ENCODE measurements around the gene PPIL1. TPM values are rescaled to one million over a fixed set of nuclear protein-coding genes. Genes with fewer than 3 reads are reported as not detected.

Gene PPIL1
- polyA plus RNA-seq, 2 of the 4 experiments (the other 2 are of a cell fraction): 42.6 to 60.0 TPM

GRCh38 chr6:36837686-36838085, 36.9 kb downstream of the PPIL1 start:
- no peak for ATAC-seq

GRCh38 chr6:36837022-36837339, 37.6 kb downstream of the PPIL1 start:
- FAIRE-seq: no peak
- 94% methylated on average over 2 of the region's 2 CpGs for WGBS (ENCODE audit: missing lambda C conversion rate)

More at GRCh38 chr6:36837686-36838085, 36.9 kb downstream of the PPIL1 start:
- no peak for DNase-seq (ENCODE audit: low read depth in 1 of 2, low spot score in 1 of 2)
- no peak overlapping the region for H3K4me3 ChIP-seq
- WGBS (ENCODE audit: missing lambda C conversion rate): 84% methylated on average over 6 of the region's 6 CpGs
- FAIRE-seq: no peak
- ChIA-PET CTCF (interaction anchor here (0.9 to 1.3 kb wide), 3 partner anchors 11 to 79 kb away, joined by 3 read pairs; no protein-coding TSS in a partner anchor), POLR2A (no interaction called here)
- H3K4me1 ChIP-seq: no peaks in the 10 kb centered on the region
- TF ChIP-seq BCL3 (IDR thresholded peaks at IDR 0.05): no peak
- no peak for TF ChIP-seq HOXA7 (CRISPR knock-in tag; IDR thresholded peaks at IDR 0.05)
- TF ChIP-seq KDM1A (IDR thresholded peaks at IDR 0.05; ENCODE audit: low read depth): no peak
- TF ChIP-seq HES2 (IDR thresholded peaks at IDR 0.05): no peak
- no peak for TF ChIP-seq HDAC2 (IDR thresholded peaks at IDR 0.05)
- no peak for TF ChIP-seq PBX3 (IDR thresholded peaks at IDR 0.05)
- no peak for TF ChIP-seq MAX (IDR thresholded peaks at IDR 0.05)
- TF ChIP-seq CEBPB (IDR thresholded peaks at IDR 0.05): no peak
- no peak for TF ChIP-seq NFE2L2 (conservative IDR thresholded peaks at IDR 0.05; ENCODE audit: low read length)
- TF ChIP-seq POLR2A (IDR thresholded peaks at IDR 0.05; ENCODE audit: low read length): no peak
- no peak for TF ChIP-seq E2F6 (IDR thresholded peaks at IDR 0.05; ENCODE audit: borderline replicate concordance, low read depth)
- H3K9me3 ChIP-seq: no peaks in the 10 kb centered on the region
- H3K4me2 ChIP-seq: no peak overlapping the region
- H3K27ac ChIP-seq: no peak overlapping the region

GRCh38 chr6:36836111-36837021, 38.2 kb downstream of the PPIL1 start:
- Histone ChIP-seq H3K4me3 (no peak overlapping the region), H3K4me2 (no peak overlapping the region), H3K27ac (no peak overlapping the region), H3K9me3 (no peaks in the 10 kb centered on the region), H3K4me1 (no peaks in the 10 kb centered on the region)
- FAIRE-seq: no peak
- ATAC-seq: peak; percentile 56 to 64; a peak in 5 of 6 replicates
- POLR2A ChIA-PET: no interaction called here
- 29% methylated on average over 3 of the region's 3 CpGs for WGBS (ENCODE audit: missing lambda C conversion rate)
- DNase-seq (ENCODE audit: low read depth in 1 of 2, low spot score in 1 of 2): no peak
- TF ChIP-seq JUNB (IDR thresholded peaks at IDR 0.05) (no peak), ZFP36 (IDR thresholded peaks at IDR 0.05; ENCODE audit: borderline replicate concordance, partially characterized antibody) (no peak), ZNF302 (CRISPR knock-in tag; IDR thresholded peaks at IDR 0.05) (no peak), TP53 (CRISPR knock-in tag; IDR thresholded peaks at IDR 0.05) (no peak), HMGXB4 (CRISPR knock-in tag; IDR thresholded peaks at IDR 0.05; ENCODE audit: borderline replicate concordance) (no peak), HOXA7 (CRISPR knock-in tag; IDR thresholded peaks at IDR 0.05) (no peak), PBX3 (IDR thresholded peaks at IDR 0.05) (no peak), ESRRA (IDR thresholded peaks at IDR 0.05; ENCODE audit: borderline replicate concordance, low read length) (no peak), HOXB13 (CRISPR knock-in tag; IDR thresholded peaks at IDR 0.05; ENCODE audit: low read depth) (no peak), GATA3 (IDR thresholded peaks at IDR 0.05; ENCODE audit: borderline replicate concordance) (no peak), POLR2A (IDR thresholded peaks at IDR 0.05; ENCODE audit: low read length) (no peak)
- CTCF ChIA-PET: interaction anchor here (0.9 to 2.1 kb wide), 6 partner anchors 10 to 182 kb away, joined by 3 to 4 read pairs (median 3); no protein-coding TSS in a partner anchor

More at GRCh38 chr6:36837022-36837339, 37.6 kb downstream of the PPIL1 start:
- ATAC-seq (no peak), DNase-seq (ENCODE audit: low read depth in 1 of 2, low spot score in 1 of 2) (no peak)
- Histone ChIP-seq H3K4me3 (no peak overlapping the region), H3K9me3 (no peaks in the 10 kb centered on the region), H3K27ac (no peak overlapping the region), H3K4me2 (no peak overlapping the region), H3K4me1 (no peaks in the 10 kb centered on the region)
- TF ChIP-seq ESRRA (IDR thresholded peaks at IDR 0.05; ENCODE audit: borderline replicate concordance, low read length): no peak
- TF ChIP-seq EHMT2 (IDR thresholded peaks at IDR 0.05; ENCODE audit: low read depth): no peak
- no peak for TF ChIP-seq HOXB5 (CRISPR knock-in tag; IDR thresholded peaks at IDR 0.05)
- TF ChIP-seq RAD21 (conservative IDR thresholded peaks at IDR 0.05 in 1 of 2, IDR thresholded peaks at IDR 0.05 in 1 of 2): no peak
- TF ChIP-seq HOXB13 (CRISPR knock-in tag; IDR thresholded peaks at IDR 0.05; ENCODE audit: low read depth): no peak
- no peak for TF ChIP-seq KDM1A (IDR thresholded peaks at IDR 0.05; ENCODE audit: low read depth)
- no peak for TF ChIP-seq FOSL2 (IDR thresholded peaks at IDR 0.05)
- no peak for TF ChIP-seq FOSL2 (CRISPR knock-in tag; IDR thresholded peaks at IDR 0.05)
- no peak for TF ChIP-seq CHD2 (IDR thresholded peaks at IDR 0.05; ENCODE audit: low read length, partially characterized antibody)
- POLR2A ChIA-PET: no interaction called here
- CTCF ChIA-PET: interaction anchor here (0.9 to 2.1 kb wide), 4 partner anchors 10 to 78 kb away, joined by 3 to 4 read pairs (median 3); no protein-coding TSS in a partner anchor

All from A549 (cell line).